HG03439 (cell line): Measurements from ENCODE around the gene RBP7.
"Not testable (repeated sequence)": the region's sequence is repeated elsewhere in the genome, so short reads cannot be mapped to it uniquely, and the experiment has no call there.

Experiments
- ATAC-seq: cut with Tn5 transposase; IDR thresholded peaks from one replicate; pipeline ENCODE4 v1.9.1; 2021; ENCODE audit warnings: mild to moderate bottlenecking, moderate library complexity; ENCODE audit not compliant: unreplicated experiment

Gene RBP7

GRCh38 chr1:9996624-9997582 lies at the start of gene RBP7:
TSS of gene RBP7 (plus strand) at chr1:9997228. CDS start at chr1:9997259, 31 bp downstream.
- ATAC-seq = no peak

- ATAC-seq = no peak
Observed at GRCh38 chr1:9957726-9958125, 39.3 kb upstream of the RBP7 start.

GRCh38 chr1:9960011-9960410 lies 37.0 kb upstream of the RBP7 start:
- no peak for ATAC-seq

GRCh38 chr1:9960706-9961562 lies 36.1 kb upstream of the RBP7 start:
- no peak for ATAC-seq

GRCh38 chr1:9984253-9984652 lies 12.8 kb upstream of the RBP7 start:
- no peak for ATAC-seq

GRCh38 chr1:9985001-9985400 lies 12.0 kb upstream of the RBP7 start:
- no peak for ATAC-seq

- no peak for ATAC-seq
Observed at GRCh38 chr1:9989773-9990172, 7.3 kb upstream of the RBP7 start.

GRCh38 chr1:9990944-9991343 lies 6.1 kb upstream of the RBP7 start:
- ATAC-seq = no peak

- no peak for ATAC-seq
Observed at GRCh38 chr1:9992910-9993309, 4.1 kb upstream of the RBP7 start.

GRCh38 chr1:9993561-9994075 lies 3.4 kb upstream of the RBP7 start:
- no peak for ATAC-seq

- ATAC-seq = no peak
Observed at GRCh38 chr1:10001016-10001665, 4.1 kb downstream of the RBP7 start.

- not testable (repeated sequence) for ATAC-seq
Observed at GRCh38 chr1:10005248-10005647, 8.2 kb downstream of the RBP7 start.

- no peak for ATAC-seq
Observed at GRCh38 chr1:10007169-10007568, 10.1 kb downstream of the RBP7 start.

- no peak for ATAC-seq
Observed at GRCh38 chr1:10014016-10014415, 17.0 kb downstream of the RBP7 start.

GRCh38 chr1:10019561-10019960 lies 22.5 kb downstream of the RBP7 start:
- ATAC-seq = no peak

GRCh38 chr1:10020086-10020485 lies 23.1 kb downstream of the RBP7 start:
- ATAC-seq = no peak

GRCh38 chr1:10020678-10021077 lies 23.6 kb downstream of the RBP7 start:
- not testable (repeated sequence) for ATAC-seq

- ATAC-seq = not testable (repeated sequence)
Observed at GRCh38 chr1:10021992-10022391, 25.0 kb downstream of the RBP7 start.

GRCh38 chr1:10022656-10023055 lies 25.6 kb downstream of the RBP7 start:
- ATAC-seq = no peak

GRCh38 chr1:10025354-10025753 lies 28.3 kb downstream of the RBP7 start:
- ATAC-seq = no peak

- no peak for ATAC-seq
Observed at GRCh38 chr1:10027027-10027426, 30.0 kb downstream of the RBP7 start.
